Endothelial cell of umbilical vein (primary cell): Measurements from ENCODE around the gene OR2T8.

Experiments
- EZH2 ChIP-seq: IDR thresholded peaks from 2 replicates; pipeline ENCODE4 v1.6.1; 2012; ENCODE audit warnings: borderline replicate concordance, low read depth, mild to moderate bottlenecking, moderate library complexity, low read length, inconsistent platforms; ENCODE audit not compliant: severe bottlenecking
- GATA2 ChIP-seq: IDR thresholded peaks from 2 replicates; pipeline ENCODE4 v1.7.0; 2011; ENCODE audit warnings: low read depth, mild to moderate bottlenecking, moderate library complexity, mixed read lengths, low read length; ENCODE audit not compliant: insufficient read length, insufficient read depth
- MYC ChIP-seq: IDR thresholded peaks from one replicate; pipeline ENCODE4 v1.6.1; 2011; ENCODE audit warnings: mild to moderate bottlenecking, low read depth, low read length
- TF ChIP-seq, protein P1 (sequence below), 2 donors: IDR thresholded peaks; 1 replicate in 1 of 2; 2 replicates in 1 of 2; pipeline ENCODE4 v1.5.1; 2011; ENCODE audit warnings: low read length in 2 of 2, mild to moderate bottlenecking in 2 of 2, moderate library complexity in 2 of 2, control low read depth in 1 of 2, inconsistent platforms in 1 of 2, low read depth in 1 of 2; ENCODE audit not compliant: insufficient read depth in 1 of 2; ENCODE audit errors: extremely low read depth in 1 of 2

DNA sequence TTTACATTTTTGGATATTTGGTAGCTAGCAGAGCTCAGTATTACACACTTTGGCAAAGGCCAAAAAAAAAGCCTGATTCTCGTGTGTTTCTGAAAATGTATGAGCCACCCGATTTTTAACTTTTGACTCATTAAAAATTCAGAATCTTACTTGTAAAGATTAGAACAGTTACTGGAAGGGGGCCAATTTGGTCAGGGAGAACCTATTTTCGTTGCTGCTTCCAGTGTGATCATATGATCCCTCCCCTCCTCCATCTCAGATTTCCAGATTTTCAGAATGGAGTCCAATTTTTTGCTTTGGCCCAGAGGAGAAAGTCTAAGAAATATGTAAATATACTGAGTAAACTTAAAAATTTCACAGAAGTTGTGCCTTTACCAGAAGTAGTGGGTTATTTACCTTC lies 41.7 kb downstream of the OR2T8 start:
- TF ChIP-seq, protein P1, sequence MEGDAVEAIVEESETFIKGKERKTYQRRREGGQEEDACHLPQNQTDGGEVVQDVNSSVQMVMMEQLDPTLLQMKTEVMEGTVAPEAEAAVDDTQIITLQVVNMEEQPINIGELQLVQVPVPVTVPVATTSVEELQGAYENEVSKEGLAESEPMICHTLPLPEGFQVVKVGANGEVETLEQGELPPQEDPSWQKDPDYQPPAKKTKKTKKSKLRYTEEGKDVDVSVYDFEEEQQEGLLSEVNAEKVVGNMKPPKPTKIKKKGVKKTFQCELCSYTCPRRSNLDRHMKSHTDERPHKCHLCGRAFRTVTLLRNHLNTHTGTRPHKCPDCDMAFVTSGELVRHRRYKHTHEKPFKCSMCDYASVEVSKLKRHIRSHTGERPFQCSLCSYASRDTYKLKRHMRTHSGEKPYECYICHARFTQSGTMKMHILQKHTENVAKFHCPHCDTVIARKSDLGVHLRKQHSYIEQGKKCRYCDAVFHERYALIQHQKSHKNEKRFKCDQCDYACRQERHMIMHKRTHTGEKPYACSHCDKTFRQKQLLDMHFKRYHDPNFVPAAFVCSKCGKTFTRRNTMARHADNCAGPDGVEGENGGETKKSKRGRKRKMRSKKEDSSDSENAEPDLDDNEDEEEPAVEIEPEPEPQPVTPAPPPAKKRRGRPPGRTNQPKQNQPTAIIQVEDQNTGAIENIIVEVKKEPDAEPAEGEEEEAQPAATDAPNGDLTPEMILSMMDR (IDR thresholded peaks at IDR 0.05; ENCODE audit: extremely low read depth in 1 of 2, insufficient read depth in 1 of 2, low read depth in 1 of 2, low read length in 2 of 2) = no peak
- no peak for TF ChIP-seq EZH2
- TF ChIP-seq MYC = no peak
- no peak for TF ChIP-seq GATA2
